SKM-1 (cell line): ENCODE measurements around the gene ATR.
"Not testable (repeated sequence)": the region's sequence is repeated elsewhere in the genome, so short reads cannot be mapped to it uniquely, and the experiment has no call there.

ENCODE experiments used
- DNase-seq: peaks from one replicate; lab custom pipeline; 2025; ENCODE audit not compliant: unreplicated experiment; lab: John Stamatoyannopoulos, UW

Gene ATR

DNA sequence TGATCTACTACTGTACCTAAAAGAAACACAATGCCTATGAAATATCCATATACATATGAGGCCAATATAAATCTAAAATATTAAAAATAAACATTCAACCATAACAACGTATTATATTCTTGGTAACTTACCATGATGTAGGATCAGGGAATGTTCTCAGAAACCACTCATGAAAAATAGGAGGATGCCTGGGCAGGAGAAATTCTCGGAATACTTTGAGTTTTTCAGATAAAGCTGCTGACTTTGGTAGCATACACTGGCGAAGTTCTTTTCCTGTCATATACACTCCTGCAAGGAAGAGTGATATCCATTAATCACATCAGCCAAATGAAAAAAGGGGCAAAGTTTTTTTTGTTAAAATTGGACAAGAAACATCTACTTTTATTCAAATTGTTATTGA is 119.4 kb downstream of the ATR start:
- no peak for DNase-seq

- no peak for DNase-seq
Observed at GRCh38 chr3:142450881-142451280, 127.7 kb downstream of the ATR start.

GRCh38 chr3:142450189-142450588 is 128.3 kb downstream of the ATR start:
- no peak for DNase-seq

- peak; percentile 75 for DNase-seq
Observed at GRCh38 chr3:142447852-142448823, 130.4 kb downstream of the ATR start, which contains the start of gene XRN1. Gene XRN1 (minus strand): TSS chr3:142448037. CDS start chr3:142447944, 93 bp downstream.

DNA sequence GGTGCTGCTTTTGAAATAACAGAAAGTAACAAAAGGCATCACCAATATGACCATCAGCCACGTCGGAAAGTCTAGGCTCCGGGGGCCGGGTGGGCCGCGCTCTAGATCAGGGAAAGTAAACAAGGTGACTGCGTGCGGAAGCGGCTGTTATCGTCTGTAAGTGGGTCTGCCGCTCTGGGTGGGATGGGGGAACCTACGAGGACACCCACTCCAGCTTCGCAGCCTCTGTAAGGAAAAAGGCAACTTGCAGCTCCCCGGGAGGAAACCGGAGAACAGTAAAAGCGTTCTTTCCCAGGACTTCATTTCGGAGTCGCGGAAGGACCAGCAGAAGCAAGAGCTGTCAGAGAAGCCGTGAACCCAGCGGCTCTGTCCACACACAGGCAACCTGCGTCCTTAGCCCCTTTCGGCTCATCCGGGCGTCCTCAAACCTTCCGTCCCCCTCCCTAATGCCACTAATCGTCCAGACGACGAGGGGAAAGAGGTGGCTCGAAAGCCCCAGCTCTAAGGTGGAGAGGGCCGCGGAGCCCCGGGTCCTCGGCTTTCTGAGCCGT is 131.2 kb downstream of the ATR start:
- DNase-seq: no peak

- no peak for DNase-seq
Observed at GRCh38 chr3:142445816-142446254, 132.7 kb downstream of the ATR start.

DNA sequence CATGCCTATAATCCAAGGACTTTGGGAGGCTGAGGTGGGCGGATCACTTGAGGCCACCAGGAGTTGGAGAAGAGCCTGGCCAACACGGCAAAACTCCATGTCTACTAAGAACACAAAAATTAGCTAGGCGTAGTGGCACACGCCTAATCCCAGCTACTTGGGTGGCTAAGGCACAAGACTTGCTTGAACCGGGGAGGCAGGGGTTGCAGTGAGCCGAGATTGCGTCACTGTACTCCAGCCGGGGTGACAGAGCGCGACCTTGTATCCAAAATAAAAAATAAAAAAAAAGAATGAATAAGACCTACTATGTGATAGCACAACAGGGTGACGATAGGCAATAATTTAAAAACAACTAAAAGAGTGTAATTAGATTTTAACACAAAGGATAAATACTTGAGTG is 134.2 kb downstream of the ATR start:
- no peak for DNase-seq

DNA sequence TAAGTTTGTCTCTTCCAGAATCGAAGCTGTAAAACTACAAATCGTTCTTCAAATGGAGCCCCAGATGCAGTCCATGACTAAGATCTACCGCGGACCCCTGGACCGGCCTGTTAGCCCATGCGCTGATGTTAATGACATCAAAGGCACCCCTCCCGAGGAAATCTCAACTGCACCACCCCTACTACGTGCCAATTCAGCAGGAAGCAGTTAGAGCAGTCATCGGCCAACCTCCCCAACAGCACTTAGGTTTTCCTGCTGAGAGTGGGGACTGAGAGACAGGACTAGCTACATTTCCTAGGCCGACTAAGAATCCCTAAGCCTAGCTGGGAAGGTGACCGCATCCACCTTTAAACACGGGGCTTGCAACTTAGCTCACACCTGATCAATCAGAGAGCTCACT is 135.5 kb downstream of the ATR start:
- not testable (repeated sequence) for DNase-seq

DNA sequence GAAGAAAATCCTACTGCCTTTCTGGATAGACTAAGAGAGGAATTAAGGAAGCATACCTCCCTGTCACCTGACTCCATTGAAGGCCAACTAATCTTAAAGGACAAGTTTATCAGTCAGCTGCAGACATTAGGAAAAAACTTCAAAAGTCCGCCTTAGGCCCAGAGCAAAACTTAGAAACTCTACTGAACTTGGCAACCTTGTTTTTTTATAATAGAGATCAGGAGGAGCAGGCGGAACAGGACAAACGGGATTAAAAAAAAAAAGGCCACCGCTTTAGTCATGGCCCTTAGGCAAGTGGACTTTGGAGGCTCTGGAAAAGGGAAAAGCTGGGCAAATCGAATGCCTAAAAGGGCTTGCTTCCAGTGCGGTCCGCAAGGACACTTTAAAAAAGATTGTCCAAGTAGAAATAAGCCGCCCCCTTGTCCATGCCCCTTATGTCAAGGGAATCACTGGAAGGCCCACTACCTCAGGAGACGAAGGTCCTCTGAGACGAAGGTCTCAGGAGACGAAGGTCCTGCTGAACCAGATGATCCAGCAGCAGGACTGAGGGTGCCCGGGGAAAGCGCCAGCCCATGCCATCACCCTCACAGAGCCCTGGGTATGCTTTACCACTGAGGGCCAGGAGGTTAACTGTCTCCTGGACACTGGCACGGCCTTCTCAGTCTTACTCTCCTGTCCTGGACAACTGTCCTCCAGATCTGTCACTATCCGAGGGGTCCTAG is 138.9 kb downstream of the ATR start:
- not testable (repeated sequence) for DNase-seq

DNA sequence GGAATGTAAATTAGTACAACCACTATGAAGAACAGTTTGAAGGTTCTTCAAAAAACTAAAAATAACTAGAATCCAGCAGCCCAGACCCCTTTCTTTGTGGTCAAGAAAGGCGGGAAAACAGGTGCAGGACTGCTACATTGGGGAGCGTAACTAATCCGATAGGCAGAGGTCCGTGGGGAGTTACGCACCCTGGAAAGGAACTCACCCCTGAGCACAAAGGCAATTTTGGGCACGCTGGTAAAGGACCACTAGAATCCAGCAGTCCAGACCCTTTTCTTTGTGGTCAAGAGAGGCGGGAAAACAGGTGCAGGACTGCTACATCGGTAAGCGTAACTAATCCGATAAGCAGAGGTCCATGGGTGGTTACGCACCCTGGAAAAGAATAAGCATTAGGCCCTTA is 140.4 kb downstream of the ATR start:
- not testable (repeated sequence) for DNase-seq

- DNase-seq: no peak
Observed at GRCh38 chr3:142436951-142437585, 141.5 kb downstream of the ATR start.

- no peak for DNase-seq
Observed at GRCh38 chr3:142434503-142434902, 144.0 kb downstream of the ATR start.

DNA sequence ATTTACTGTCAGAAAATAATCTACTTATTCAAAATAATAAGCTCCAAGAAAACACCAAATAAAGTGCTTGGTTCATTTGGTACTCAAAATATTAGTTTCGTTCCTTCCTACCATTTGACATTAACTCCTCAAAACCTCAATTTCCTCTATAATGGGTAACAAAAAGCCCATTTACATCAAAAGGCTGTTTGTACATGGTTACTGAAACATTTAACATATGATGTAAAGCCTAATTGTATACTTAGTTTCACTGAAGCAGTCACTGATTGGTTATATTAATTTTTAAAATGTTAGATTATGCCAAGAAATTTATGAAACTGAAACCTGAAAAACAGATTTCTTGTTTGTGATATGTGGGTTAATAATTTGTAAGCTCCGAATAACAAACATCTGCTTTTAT is 145.4 kb downstream of the ATR start:
- no peak for DNase-seq

DNA sequence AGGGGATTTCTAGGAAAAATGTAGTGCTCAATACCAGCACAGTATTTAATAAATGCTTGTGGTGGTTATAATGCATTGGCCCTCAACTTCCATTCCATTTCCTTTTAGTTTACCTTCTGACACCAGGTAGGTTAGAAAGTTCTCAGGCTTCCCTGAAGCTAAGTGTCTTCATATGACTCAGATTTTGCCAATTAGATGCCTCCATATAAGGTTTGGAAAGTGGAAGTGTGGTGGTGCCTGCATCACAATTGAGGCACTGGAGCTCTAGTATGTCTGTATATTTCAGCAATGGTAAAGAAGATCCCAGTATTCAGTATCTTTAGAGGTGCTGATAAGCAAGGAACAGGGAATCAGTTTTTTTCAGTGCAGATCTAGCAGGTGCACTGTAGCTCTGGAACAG is 149.0 kb downstream of the ATR start:
- DNase-seq: no peak

GRCh38 chr3:142424754-142425153 is 153.8 kb downstream of the ATR start:
- no peak for DNase-seq

DNA sequence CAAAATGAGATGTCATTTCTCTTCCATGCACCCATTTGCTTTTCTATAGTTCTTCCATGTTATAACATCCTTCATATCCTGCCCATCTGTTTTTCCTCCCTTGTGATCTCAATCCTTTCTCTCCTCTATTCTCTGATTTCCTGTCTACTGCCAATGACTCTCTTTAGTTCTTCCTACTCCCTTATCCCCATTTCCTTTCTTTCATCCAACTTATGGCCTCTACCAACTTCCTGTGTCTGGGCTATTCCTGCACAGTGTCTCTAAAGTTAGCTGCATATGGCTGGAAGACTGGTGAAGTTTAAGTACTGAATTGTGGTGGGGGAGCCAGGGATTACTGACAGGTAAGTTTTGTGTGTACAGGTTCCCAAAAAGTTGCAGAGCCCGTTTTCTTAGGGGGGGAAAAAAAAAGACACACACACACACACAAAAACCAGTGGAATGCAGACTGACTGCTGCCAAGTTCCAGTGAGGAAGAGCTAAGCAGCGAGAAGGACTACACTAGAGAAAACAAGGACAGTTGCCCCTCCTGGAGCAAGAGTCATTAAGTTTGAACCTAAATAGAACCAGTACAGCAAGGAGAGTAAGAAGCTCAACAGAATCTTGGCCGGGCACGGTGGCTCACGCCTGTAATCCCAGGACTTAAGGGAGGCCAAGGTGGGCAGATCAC is 159.5 kb downstream of the ATR start:
- DNase-seq: no peak

GRCh38 chr3:142417302-142417701 is 161.2 kb downstream of the ATR start:
- no peak for DNase-seq

DNA sequence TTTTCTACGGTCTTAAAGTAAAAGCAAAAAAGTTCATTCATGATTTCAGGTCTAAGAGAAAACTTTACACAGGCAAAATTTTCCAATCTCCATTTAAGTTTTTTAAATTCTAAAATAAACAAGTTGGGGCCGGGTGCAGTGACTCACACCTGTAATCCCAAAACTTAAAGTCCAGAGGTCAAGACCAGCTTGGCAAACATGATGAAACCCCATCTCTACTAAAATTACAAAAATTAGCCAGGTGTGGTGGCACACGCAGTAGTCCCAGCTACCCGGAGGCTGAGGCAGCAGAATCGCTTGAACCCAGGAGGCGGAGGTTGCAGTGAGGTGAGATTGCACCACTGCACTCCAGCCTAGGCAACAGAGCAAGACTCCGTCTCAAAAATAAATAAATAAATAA is 178.0 kb downstream of the ATR start:
- DNase-seq: not testable (repeated sequence)
